ENCODE results near the gene PPP2R2C.
A peak's percentile ranks its signal among the peaks of the same experiment; 100 is the strongest.

Gene PPP2R2C

DNA sequence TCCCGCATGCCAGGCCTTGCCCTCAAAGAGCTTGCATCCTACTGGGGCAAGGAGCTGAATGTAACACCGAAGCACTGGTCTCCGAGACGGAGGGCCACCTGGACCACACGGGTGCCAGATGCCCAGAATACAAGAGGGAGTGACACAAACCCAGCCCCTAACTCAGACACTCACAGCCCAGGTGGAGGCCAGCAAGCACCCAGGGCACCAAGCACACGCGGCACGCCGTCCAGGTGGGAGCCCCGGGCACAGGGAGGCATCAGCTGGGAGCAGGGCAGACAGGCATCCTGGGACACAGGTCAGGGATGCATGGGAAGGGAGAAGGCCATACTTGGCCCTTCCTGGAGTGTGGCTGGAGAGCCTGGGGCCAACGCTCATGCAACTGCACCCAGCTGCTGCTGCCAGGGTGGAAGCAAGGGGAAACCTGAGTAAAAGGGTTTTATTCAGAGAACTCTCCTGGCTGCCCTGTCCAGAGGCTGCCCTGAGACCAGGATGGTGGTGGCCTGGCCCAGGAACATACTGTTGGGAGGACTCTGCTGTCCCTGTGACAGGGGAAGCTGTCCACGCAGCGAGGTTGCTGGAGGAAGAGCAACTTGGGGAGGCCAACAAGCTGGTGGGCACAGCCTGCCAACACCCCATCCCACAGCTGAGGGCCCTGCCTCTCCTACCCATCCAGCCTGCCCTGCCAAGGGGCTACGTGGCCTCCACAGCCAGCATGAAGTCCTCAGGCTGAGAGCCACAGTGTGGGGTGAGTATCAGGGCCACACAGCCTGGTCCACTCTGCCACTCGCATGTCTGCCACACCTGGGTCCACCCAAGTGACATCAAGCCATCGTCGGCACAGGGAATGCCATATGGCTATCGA lies 22.2 kb upstream of the PPP2R2C start:
- DNase-seq (ENCODE audit: low spot score) = no peak

DNA sequence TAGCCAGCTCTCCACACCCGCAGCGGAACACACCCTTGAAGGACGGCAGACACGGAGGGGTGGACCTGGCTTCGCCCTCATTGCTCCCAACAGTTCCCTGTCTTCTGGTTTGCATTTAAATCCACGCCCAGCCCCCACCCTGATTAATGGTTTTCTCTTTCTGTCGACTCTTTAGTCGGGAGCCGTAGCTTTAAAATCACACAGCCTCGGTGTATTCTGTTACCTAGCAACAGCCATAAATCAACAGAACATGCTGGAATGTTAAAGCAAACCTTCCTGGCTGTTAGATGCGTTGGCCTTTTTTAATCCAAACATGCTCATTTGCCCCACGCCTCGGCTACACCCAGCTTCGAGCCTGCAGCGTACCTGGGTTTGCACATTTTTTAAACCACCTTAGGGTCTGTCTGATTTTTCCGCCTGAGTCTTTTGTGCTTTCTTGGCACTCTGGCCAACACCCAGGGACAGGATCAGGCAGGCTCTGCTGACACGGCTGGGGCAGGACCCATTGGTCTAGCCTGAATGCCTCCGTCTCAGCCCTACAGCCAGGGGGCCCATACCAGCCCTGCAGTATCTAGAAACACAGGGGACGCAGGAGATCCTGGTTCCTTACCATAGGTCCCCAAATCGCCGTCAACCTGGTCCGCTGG lies 21.4 kb upstream of the PPP2R2C start:
- no peak for DNase-seq (ENCODE audit: low spot score)

DNA sequence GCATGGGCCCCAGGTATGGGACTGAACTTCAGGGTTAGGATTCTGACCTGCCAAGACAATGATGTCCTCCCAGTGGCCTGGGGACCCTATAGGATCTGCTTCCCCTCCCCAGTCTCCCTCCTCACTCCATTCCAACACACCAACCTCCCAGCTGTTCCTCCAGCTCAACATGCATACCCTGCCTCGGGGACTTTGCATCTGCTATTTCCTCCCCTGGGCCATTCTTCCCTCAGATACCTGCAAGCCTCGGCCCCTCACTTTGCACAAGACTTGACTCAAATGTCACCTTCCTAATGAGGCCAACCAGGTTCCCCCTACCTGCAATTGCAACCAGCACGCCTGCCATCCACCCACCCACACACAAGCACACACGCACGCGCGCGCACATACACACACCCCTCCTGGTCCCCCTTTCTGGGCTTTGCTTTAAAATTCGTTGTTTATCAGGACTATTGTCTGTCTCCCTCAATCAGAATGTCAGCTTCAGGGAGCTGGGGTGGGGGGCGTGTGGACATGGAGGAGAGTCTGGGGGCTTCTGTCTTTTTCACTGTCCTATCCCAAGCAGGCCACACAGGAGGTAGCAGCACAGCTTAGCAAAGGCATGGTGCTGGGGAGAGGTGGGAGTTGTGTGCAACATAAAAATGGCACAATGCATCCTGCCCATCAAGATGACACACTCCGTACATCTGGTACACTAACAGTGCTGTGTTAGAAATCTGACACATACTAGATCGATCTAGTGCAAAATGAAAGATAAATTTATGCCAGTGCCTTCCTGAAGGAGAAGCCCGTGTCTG lies 20.6 kb upstream of the PPP2R2C start:
- DNase-seq (ENCODE audit: low spot score) = no peak

DNA sequence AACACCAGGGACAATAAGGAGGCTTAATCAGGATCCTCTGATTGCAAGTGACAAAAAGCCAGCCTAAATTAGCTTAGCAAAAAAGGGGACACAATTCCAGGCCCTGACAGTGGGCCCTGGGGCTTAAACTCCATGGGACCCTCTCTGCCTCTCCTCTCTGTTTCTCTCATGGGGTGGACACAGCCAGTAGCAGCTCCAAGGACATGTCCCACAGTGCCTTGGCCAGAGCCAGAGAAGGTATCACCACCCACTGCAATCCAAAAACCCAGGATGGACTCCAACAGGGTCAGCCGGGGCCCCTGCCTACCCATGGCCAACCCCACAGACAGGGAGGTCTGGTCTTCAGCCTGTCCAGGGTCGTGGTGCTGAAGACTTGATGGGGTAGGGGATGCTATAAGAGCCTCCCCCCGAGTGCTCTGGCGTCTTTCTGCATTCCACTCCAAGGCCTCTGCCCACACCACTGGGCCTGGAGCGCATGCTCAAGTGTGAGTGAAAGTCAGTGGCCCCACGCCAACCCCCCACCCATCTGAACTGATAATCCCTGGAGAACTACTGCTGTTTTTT lies 19.7 kb upstream of the PPP2R2C start:
- DNase-seq (ENCODE audit: low spot score) = no peak

DNA sequence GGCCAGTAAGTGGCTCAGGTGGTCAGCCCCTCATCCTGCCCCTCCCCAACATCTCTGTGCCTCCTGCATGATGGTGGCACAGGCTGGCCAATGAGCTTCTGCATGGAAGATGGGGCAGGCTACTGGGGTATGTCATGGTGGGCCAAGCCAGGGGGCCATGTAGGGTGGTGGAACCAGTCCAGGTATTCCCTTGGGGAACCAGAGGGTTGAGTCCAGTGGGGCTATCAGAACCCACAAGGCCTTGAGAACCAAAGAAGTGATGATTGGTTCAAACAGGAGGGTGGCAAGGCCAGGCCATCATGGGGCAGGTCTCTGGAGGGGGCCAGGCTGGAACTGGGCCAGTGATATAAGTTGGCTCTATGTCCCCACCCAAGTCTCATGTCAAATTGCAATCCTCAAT lies 18.8 kb upstream of the PPP2R2C start:
- DNase-seq (ENCODE audit: low spot score) = no peak

DNA sequence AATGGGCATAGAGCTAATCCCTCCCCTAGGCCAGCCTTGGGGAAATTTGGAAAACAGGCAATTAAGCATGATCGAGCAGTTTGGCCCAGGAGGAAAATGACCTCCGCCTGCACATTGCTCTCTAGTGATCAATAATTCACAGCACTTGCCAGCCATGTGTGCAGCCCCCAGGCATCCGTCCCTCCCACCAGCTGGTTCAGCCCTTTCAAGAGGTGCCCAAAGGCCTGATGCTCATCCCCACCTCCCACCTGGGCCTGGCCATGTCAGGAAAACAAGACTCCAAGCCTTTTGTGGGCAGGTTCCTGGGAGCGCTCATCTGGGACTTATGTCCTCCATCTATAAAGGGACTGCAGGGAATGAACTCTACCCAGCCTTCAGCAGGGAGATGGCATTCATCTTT lies 17.5 kb upstream of the PPP2R2C start:
- no peak for DNase-seq (ENCODE audit: low spot score)

DNA sequence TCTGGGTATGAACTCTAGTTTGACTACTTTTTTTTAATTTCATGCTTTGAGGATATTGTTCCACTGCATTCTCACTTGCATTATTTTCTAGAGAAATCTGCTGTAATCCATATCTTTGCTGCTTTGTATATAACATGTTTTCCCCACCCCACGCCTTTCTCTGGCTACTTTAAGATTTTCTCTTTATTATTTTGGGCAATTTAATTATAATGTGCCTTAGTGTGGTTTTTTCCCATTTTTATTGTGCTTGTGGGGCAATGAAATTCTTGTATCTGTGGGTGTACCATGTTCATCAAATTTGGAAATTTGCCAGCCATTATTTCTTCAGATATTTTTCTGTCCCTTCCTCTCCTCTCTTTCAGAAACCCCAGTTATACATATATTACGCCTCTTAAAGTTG lies 15.1 kb upstream of the PPP2R2C start:
- DNase-seq (ENCODE audit: low spot score) = no peak

DNA sequence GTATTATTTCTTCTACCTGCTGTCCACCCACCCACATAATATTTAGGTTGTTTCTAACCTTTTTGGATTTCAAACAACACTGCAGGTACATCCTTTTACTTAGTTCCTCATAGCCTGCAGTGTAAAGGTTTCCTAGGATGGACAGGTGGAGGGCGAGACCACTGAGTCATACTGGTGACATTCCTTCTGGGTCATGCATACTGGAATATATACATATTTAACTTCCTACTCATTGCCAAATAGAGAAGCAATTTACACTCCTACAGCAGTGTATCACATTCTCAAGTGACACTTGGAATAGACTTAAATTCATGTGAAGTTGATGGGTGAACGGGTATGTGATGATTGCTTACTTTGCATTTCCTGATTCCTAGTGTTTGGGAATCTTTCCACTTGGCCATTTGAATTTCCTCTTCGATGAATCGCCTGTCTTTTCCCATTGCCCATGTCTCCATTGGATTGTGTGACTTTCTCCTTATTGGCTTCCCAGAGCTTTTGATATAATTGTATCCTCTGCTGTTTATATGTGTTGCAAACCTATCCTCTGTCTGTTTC lies 8.2 kb upstream of the PPP2R2C start:
- peak; percentile 32 for DNase-seq (ENCODE audit: low spot score)

DNA sequence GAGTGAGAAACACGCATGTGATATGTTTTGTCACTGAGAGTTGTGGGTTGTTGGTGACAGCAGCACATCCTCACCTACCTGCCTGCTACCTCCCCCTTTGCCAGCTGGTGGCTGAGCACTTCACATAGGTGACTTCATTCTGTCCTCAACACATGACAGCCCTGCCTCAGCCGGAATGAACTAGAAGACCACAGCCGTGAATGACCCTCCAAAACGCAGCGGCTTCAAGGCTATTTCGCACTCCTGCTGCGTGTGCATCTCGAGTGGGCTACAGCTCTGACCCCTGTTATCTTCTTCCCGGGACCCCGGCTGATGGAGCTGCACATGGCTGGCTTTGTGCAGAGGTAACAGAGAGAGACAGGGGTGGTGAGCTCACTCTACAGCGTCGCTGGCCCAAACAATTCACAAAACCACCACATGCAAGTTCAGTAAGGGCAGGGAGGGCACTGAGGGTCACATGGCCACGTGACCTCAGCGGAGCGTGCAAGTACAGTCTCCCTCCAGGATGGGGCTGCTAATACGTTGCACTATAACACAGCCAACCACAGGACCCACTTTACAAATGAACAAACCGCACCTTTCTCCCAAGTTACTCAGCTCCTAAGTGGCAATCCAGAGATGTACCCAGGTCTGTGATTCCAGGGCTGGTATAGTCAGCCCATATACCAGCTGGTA lies 6.3 kb upstream of the PPP2R2C start:
- no peak for DNase-seq (ENCODE audit: low spot score)

DNA sequence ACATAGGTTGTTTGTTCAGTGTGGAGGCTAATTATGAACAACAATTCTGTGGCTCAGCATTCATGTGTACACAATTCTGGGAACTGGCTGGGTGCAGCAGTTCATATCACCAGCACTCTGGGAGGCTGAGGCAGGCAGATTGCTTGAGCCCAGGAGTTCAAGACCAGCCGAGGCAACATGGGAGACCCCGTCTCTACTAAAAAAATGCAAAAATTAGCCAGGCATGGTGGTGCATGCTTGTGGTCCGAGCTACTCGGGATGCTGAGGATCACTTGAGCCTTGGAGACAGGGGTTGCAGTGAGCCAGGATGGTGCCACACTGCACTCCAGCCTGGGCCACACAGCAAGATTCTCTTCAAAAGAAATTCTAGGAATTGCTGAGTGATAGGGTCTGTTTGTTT lies 4.5 kb upstream of the PPP2R2C start:
- no peak for DNase-seq (ENCODE audit: low spot score)

DNA sequence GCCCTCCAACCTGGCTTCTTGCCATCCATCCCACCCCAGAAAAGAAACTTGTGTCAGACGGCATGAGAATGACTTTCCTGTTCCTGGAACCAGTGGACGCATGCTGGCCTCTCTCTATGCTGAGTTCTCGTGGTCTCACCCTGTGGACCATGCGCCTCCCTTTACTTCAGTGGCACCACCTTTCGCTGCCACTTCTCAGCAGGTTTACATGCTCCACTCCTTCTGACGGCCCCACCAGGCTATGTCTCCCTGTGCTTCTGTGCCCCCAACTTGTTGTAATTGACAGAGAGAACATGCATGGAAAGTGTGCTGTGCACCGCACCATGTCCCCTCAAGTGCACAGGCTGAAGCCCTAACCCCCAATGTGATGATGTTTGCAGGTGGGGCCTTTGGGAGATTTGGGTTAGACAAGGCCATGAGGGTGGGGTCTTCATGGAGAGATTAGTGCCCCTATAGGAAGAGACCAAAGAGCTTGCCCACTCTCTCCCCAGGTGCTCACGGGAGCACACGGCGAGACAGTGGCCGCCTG lies 3.1 kb upstream of the PPP2R2C start:
- no peak for DNase-seq (ENCODE audit: low spot score)

DNA sequence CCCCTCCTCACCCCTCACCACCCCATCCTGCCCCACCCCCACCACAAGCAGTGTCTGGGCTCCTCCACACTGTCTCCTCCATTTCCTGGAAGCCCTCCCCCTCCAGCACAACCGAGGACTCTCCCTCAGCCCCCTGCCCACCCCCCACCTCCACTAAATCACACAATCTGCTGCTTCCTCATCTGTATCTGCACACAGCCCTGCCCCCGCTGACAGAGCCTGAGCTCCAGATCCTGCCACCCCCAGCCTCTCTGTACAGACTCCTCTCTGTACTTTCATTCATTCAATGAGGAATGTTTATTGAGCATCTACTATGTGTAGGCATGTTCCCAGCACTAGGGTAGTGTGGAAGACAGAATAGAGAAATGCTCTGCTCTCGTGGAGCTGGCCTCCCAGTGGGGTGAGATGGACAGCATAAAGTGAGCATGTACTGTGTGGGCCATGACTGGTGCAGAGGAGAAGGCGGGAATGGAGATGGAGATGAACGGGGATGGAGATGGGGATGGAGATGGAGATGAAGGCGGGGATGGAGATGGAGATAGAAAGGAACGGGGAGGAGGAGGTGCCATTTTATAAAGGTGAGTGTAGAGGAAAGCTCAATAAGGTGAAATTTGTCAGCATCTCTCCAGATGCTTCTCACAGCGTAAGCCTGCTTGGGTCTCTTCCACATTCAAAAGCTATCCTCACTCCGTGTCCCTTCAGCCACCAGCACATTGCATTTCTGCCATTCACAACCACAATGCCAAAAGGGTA lies 2.5 kb upstream of the PPP2R2C start:
- DNase-seq (ENCODE audit: low spot score) = no peak

DNA sequence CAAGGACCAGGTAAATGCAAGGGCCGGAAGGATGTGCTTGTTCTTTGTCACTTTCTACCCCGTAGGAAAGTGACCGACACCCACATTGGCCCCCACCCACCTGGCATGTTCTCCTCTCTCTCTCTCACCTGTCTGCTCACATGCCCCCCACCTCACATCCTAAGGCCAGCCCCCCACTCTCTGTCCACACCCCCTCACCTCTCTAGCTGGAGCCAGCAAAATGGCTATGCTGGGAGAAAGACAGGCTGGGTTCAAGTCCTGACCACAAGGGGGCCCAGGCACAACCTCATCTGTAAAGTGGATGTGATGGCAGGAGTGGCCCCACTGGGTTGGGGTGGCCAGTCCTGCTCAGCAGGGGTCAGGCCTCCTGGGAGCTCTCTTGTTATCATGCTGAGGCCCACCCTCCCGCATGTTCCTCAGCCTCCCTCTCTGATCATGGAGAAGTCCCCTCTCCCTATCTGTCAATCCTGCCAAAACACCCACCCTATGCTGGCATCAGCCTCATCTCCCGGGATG lies 1.7 kb upstream of the PPP2R2C start:
- no peak for DNase-seq (ENCODE audit: low spot score)

DNA sequence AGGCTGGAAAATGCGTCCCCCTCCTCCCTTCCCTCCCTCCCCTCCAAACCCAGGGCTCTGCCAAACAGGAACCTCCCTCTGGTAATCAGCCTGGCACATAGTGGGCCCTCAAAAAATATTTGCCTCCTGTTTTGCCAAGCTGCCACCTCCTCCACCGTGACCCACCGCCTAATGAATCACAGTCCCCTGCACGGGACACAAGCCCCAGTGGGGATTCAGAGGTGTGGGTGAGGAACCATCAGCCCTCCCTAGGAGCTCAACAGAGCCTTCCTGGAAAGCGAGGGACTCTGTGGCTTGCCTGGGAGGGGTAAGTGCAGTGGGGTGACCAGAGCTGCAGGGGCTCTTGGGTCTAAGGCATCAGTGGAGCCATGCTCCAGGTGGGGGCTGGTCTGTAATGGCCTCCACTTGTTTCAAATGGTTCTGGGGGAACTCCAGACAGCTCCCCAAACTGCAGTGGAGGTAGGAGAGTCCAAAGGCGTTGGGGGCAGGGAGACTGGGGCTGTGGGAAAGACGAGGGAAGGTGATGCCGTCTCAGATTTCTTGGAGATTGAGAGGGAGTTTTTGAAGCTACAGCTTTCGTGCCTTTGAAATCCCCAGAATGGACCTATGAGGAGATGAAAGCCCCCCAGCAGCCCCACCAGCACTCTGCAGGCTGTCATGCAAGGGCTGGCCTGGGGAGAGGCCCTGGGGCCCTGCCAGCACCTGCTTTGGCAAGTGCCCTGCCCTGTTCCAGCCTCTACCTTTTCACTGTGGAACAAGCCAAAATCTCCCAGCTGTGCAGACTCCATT lies 1.0 kb upstream of the PPP2R2C start:
- no peak for DNase-seq (ENCODE audit: low spot score)

DNA sequence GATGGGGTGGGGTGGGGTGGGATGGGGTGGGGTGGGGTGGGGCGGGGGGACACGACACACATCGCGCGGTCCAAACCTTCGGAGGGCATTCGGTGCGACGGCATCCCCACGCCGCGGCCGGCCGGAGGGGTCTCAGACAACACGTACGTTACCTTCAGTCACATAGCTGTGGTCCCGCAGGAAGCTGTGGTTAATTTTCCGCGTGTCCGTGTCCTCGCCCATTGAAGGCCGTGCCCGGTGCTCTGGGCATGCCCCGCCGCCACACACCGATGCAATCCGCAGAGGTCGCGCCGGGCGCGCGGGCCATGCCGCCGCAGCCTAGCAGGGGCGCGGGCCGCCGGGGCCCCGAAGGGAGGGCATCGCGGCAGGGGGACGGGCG lies 417 bp downstream of the PPP2R2C start:
- DNase-seq (ENCODE audit: low spot score) = no peak

DNA sequence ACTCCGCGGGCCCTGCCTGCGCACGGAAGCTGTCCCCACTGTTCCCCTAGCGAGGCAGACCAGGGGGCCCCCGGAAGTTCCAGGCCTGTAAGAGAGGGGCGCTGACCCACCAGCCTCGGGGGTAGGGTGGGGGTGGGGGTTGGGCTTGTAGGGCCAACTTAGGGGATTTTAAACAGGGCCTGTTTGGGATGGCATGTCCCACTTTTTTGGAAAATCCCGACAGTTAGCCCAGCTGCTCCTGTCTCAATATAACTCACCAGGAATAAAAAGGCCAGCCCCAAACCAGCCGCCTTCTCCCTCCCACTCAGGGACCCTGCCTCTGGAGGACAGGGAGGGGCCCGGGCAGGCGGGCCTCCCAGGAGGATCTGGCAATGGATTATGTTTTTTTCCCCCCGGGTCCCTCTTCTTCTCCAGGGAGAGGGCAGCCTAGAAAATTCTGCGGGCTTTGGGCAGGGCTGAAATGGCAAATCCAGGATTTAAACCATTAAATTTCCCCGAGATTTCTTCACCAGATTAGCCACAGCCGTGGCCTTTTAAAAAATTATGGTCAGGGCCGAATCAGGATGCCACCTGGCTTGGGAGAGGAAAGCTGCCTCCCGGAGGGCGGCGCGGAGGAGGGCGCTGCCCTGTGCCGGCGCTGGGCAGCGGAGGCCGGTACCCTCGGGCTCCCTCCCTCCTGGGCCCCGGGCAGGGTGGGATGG lies 957 bp downstream of the PPP2R2C start:
- no peak for DNase-seq (ENCODE audit: low spot score)

DNA sequence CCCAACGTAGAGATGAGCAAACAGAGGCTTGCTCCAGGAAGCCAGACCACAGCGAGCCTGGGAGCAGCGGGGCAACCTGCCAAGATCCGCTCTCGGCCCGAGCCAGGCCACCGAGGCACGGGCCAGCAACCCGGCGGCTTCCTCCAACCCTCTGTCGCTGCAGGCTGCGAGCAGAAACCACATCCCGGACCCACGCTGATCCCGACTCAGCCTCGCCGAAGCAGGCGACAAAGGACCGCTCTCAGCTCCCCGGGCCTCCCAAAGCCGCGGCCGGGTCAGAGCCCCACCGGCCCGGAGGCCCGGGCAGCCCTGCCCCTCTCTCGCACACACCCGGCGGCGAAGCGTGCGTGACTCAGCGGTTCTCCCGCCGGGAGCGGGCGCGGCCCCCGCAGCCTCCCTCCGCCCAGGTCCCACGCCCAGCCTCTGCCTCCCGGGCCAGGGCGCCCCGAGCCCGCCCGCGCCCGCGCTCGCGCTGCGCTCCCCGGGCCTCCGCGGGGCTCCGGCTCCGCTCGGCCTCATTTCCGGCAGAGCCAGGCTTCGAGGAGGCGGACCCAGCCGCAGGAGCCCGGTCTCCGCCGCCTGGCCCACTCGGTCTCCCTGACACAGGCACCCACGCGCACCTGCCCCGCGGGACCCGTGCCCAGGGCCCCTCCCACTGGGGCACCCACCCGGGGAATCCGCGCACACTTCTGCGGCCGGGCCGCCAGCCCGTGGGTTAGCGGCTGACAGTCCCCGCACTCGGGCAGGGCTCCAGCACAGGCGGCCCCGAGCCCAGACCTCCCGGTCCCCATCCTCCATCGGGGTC lies 1.7 kb downstream of the PPP2R2C start:
- DNase-seq (ENCODE audit: low spot score) = peak; percentile 72

DNA sequence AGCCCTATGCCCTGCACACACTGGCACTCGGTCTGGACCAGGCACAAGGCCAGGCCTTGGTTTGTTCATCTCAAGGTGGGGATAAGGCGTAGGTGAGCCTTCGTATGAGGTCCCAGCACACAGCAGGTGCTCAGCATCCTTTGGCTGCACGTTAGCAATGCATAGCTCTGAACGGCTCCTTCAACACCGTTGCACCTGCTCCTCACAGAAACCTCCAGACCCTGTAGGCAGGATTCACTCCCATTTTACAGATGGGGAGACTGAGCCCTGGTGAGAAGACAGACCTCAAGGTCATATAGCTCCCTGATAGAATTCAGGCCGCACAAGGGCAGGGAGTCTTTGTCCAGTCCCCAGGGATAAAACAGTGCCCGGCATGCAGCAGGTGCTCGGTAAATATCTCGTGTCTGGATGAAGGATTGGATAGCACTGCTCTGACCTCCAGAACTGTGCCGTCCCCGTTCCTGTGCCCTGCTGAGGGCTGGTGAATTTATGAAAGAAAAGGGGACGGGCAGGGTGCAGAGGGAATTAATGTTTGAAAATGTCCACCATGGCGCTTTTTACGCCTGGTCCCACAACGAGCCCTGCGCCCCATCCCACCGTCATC lies 2.4 kb downstream of the PPP2R2C start:
- DNase-seq (ENCODE audit: low spot score) = no peak
